H9 (cell line): ENCODE measurements around the gene UBL4A. TPM values are rescaled to one million over a fixed set of nuclear protein-coding genes. Genes with fewer than 3 reads are reported as not detected.
A peak's percentile ranks its signal among the peaks of the same experiment; 100 is the strongest.

ENCODE experiments used
- DNase-seq: peaks from one replicate; pipeline ENCODE4 v3.0.0-alpha.2; 2017
- H2AFZ ChIP-seq: one replicate; pipeline ENCODE4 v1.6.1; 2013; ENCODE audit warnings: mild to moderate bottlenecking, low read length, control low read depth, moderate library complexity
- H2AK5ac ChIP-seq: 2 replicates; pipeline ENCODE4 v1.6.1; 2013; ENCODE audit warnings: low read length, control low read depth, mixed read lengths; ENCODE audit not compliant: insufficient read length
- H2BK120ac ChIP-seq: one replicate; pipeline ENCODE4 v1.6.1; 2013; ENCODE audit warnings: low read depth, mild to moderate bottlenecking, low read length, control low read depth, inconsistent platforms; ENCODE audit not compliant: poor library complexity, severe bottlenecking
- H2BK12ac ChIP-seq: 2 replicates; pipeline ENCODE4 v1.6.1; 2013; ENCODE audit warnings: low read length, control low read depth, mixed read lengths, low read depth; ENCODE audit not compliant: insufficient read length
- H2BK15ac ChIP-seq: 2 replicates; pipeline ENCODE4 v1.6.1; 2013; ENCODE audit warnings: low read depth, low read length, control low read depth
- H2BK20ac ChIP-seq: one replicate; pipeline ENCODE4 v1.6.1; 2013; ENCODE audit warnings: low read depth, mild to moderate bottlenecking, low read length, control low read depth, inconsistent platforms; ENCODE audit not compliant: poor library complexity, severe bottlenecking
- H2BK5ac ChIP-seq: 2 replicates; pipeline ENCODE4 v1.6.1; 2013; ENCODE audit warnings: low read length, control low read depth, mixed read lengths; ENCODE audit not compliant: insufficient read length
- H3K14ac ChIP-seq: 2 replicates; pipeline ENCODE4 v1.6.1; 2013; ENCODE audit warnings: low read length, control low read depth; ENCODE audit not compliant: insufficient read depth
- H3K18ac ChIP-seq: 2 replicates; pipeline ENCODE4 v1.6.1; 2013; ENCODE audit warnings: low read depth, mild to moderate bottlenecking, mixed read lengths, low read length, control low read depth; ENCODE audit not compliant: insufficient read length
- H3K23ac ChIP-seq: 2 replicates; pipeline ENCODE4 v1.6.1; 2013; ENCODE audit warnings: low read length, control low read depth, mixed read lengths, low read depth; ENCODE audit not compliant: insufficient read length
- H3K23me2 ChIP-seq: 2 replicates; pipeline ENCODE4 v1.6.1; 2013; ENCODE audit warnings: low read depth, mild to moderate bottlenecking, mixed read lengths, low read length, control low read depth; ENCODE audit not compliant: insufficient read length, poor library complexity, severe bottlenecking
- H3K27ac ChIP-seq: 2 replicates; pipeline ENCODE4 v1.5.1; 2013; ENCODE audit warnings: low read length, control low read depth, mixed read lengths, low read depth; ENCODE audit not compliant: insufficient read length
- H3K27me3 ChIP-seq: 2 replicates; pipeline ENCODE4 v1.6.1; 2013; ENCODE audit warnings: low read length, control low read depth, inconsistent platforms; ENCODE audit not compliant: insufficient read depth
- H3K4ac ChIP-seq: 2 replicates; pipeline ENCODE4 v1.6.1; 2013; ENCODE audit warnings: low read depth, mild to moderate bottlenecking, control low read depth, inconsistent platforms, low read length, moderate library complexity
- H3K4me1 ChIP-seq: 2 replicates; pipeline ENCODE4 v1.6.1; 2013; ENCODE audit warnings: low read length, control low read depth, inconsistent platforms; ENCODE audit not compliant: insufficient read depth
- H3K4me2 ChIP-seq: 2 replicates; pipeline ENCODE4 v1.6.1; 2013; ENCODE audit warnings: low read length, control low read depth, mixed read lengths; ENCODE audit not compliant: insufficient read length, insufficient read depth
- H3K56ac ChIP-seq: 2 replicates; pipeline ENCODE4 v1.6.1; 2013; ENCODE audit warnings: low read depth, mild to moderate bottlenecking, mixed read lengths, low read length, control low read depth; ENCODE audit not compliant: insufficient read length
- H3K79me1 ChIP-seq: 2 replicates; pipeline ENCODE4 v1.6.1; 2013; ENCODE audit warnings: low read depth, mild to moderate bottlenecking, moderate library complexity, low read length, control low read depth, inconsistent platforms; ENCODE audit not compliant: insufficient read depth, poor library complexity, severe bottlenecking
- H3K79me2 ChIP-seq: 2 replicates; pipeline ENCODE4 v1.6.1; 2013; ENCODE audit warnings: low read length, control low read depth, inconsistent platforms; ENCODE audit not compliant: insufficient read depth
- H3K9ac ChIP-seq: 2 replicates; pipeline ENCODE4 v1.6.1; 2013; ENCODE audit warnings: low read length, control low read depth, mixed read lengths; ENCODE audit not compliant: insufficient read length; ENCODE audit errors: extremely low read depth
- H3K9me3 ChIP-seq: one replicate; pipeline ENCODE4 v1.6.1; 2013; ENCODE audit warnings: low read depth, low read length, inconsistent platforms; ENCODE audit not compliant: control insufficient read depth
- H3T11ph ChIP-seq: one replicate; pipeline ENCODE4 v1.6.1; 2013; ENCODE audit warnings: mild to moderate bottlenecking, low read length, control low read depth, inconsistent platforms
- H4K20me1 ChIP-seq: one replicate; pipeline ENCODE4 v1.6.1; 2013; ENCODE audit not compliant: control insufficient read depth, insufficient read length, insufficient read depth
- H4K5ac ChIP-seq: 2 replicates; pipeline ENCODE4 v1.6.1; 2013; ENCODE audit warnings: low read depth, mild to moderate bottlenecking, mixed read lengths, low read length, control low read depth; ENCODE audit not compliant: insufficient read length
- H4K8ac ChIP-seq: replicated peaks from 2 replicates; pipeline ENCODE4 v1.6.1; 2013; ENCODE audit warnings: low read length, control low read depth, mixed read lengths, low read depth; ENCODE audit not compliant: insufficient read length
- H4K91ac ChIP-seq: 2 replicates; pipeline ENCODE4 v1.6.1; 2013; ENCODE audit warnings: low read depth, mild to moderate bottlenecking, moderate library complexity, mixed read lengths, low read length, control low read depth; ENCODE audit not compliant: insufficient read length
- H3K27ac Mint-ChIP-seq, 3 experiments: 2 replicates in 2 of 3; 3 replicates in 1 of 3; pipeline ENCODE4 v1.8.0; 2020 to 2021; ENCODE audit warnings: mixed read lengths in 3 of 3, mild to moderate bottlenecking in 1 of 3, moderate library complexity in 1 of 3
- H3K27me3 Mint-ChIP-seq: 2 replicates; pipeline ENCODE4 v1.8.0; 2021; ENCODE audit warnings: low read depth, mild to moderate bottlenecking, moderate library complexity, mixed read lengths
- H3K36me3 Mint-ChIP-seq, 3 experiments: 2 replicates in 2 of 3; 3 replicates in 1 of 3; pipeline ENCODE4 v1.8.0; 2020 to 2021; ENCODE audit warnings: low read depth in 3 of 3, mixed read lengths in 3 of 3; ENCODE audit not compliant: insufficient read depth in 1 of 3
- H3K4me1 Mint-ChIP-seq, 2 experiments: 2 replicates each; pipeline ENCODE4 v1.8.0; 2020; ENCODE audit warnings: mixed read lengths in 2 of 2
- H3K4me3 Mint-ChIP-seq, 2 experiments: 2 replicates in 1 of 2; 3 replicates in 1 of 2; pipeline ENCODE4 v1.8.0; 2020 to 2021; ENCODE audit warnings: mild to moderate bottlenecking in 2 of 2, mixed read lengths in 2 of 2, moderate library complexity in 1 of 2
- H3K9me3 Mint-ChIP-seq, 2 experiments: 2 replicates in 1 of 2; 3 replicates in 1 of 2; pipeline ENCODE4 v1.8.0; 2020; ENCODE audit warnings: mild to moderate bottlenecking in 2 of 2, mixed read lengths in 2 of 2, moderate library complexity in 1 of 2
- CTCF ChIP-seq: fragments of 200-600 bp; sonication (generic); conservative IDR thresholded peaks from 3 replicates; pipeline ENCODE4 v1.8.0; 2021; ENCODE audit warnings: antibody characterized with exemption, mild to moderate bottlenecking
- WGBS: extraction: QIAGEN DNeasy Blood & Tissue Kit; methylation state at CpG from one replicate; pipeline ENCODE4 v1.1.7; 2013; ENCODE audit warnings: missing lambda C conversion rate, low lambda C conversion rate, mixed read lengths; ENCODE audit not compliant: insufficient read length; ENCODE audit errors: extremely low coverage; 5-methylcytosine and 5-hydroxymethylcytosine counted together
- total RNA-seq: library from RNA; stranded (reverse); gene quantifications from 2 replicates; pipeline ENCODE4 v1.2.1, GENCODE V29; 2021

Gene UBL4A
- total RNA-seq, 1 experiment from 2014 or later, result 30.9 TPM

GRCh38 chrX:154437971-154438893 lies 48.2 kb downstream of the UBL4A start:
- DNase-seq, result no peak
- H4K5ac ChIP-seq, result no peak overlapping the region
- peaks cover 41% of the 10 kb centered on the region for H3K9me3 ChIP-seq
- no peak for TF ChIP-seq CTCF
- Mint-ChIP-seq H3K27ac (peak overlapping the region in 1 of 3 experiments; percentile 48; a peak in 1 of 7 replicates), H3K27me3 (no peaks in the 10 kb centered on the region), H3K36me3 (peaks cover 28 to 72% (median 64%) of the 10 kb centered on the region in 3 experiments), H3K9me3 (peaks cover 70 to 87% of the 10 kb centered on the region in 2 experiments), H3K4me1 (peaks cover 8 to 12% of the 10 kb centered on the region in 2 experiments), H3K4me3 (peak overlapping the region; percentile 82 to 90)
- H3K14ac ChIP-seq, result no peak overlapping the region
- peaks cover 7% of the 10 kb centered on the region for H3K23me2 ChIP-seq
- H2BK120ac ChIP-seq, result no peak overlapping the region
- H3K4me1 ChIP-seq, result no peaks in the 10 kb centered on the region
- no peak overlapping the region for H3K18ac ChIP-seq
- no peak overlapping the region for H2BK12ac ChIP-seq
- no peaks in the 10 kb centered on the region for H3K27me3 ChIP-seq
- no peak overlapping the region for H2AK5ac ChIP-seq
- H3K4me2 ChIP-seq, result peak overlapping the region; percentile 41
- no peak overlapping the region for H3K27ac ChIP-seq
- no peaks in the 10 kb centered on the region for H3K79me1 ChIP-seq
- no peak overlapping the region for H2BK15ac ChIP-seq
- no peaks in the 10 kb centered on the region for H4K20me1 ChIP-seq
- no peak overlapping the region for H4K8ac ChIP-seq
- H2BK20ac ChIP-seq, result no peak overlapping the region
- H4K91ac ChIP-seq, result no peak overlapping the region
- no peak overlapping the region for H3K23ac ChIP-seq
- no peak overlapping the region for H3K9ac ChIP-seq
- no peak overlapping the region for H3T11ph ChIP-seq
- no CpG with 5 or more reads among the region's 28 CpGs for WGBS
- H3K56ac ChIP-seq, result no peak overlapping the region
- H3K79me2 ChIP-seq, result peaks cover 2% of the 10 kb centered on the region; the same call in 1 of the 2 replicates
- no peak overlapping the region for H2BK5ac ChIP-seq
- no peak overlapping the region for H3K4ac ChIP-seq
- H2AFZ ChIP-seq, result no peak overlapping the region
